IPS DF 6.9 (cell line): Measurements from ENCODE around the gene KHDRBS2.

ENCODE experiments used
- DNase-seq: peaks from one replicate; pipeline ENCODE4 v3.0.0-alpha.2; 2013; ENCODE audit warnings: low read depth, low spot score
- H3K27ac ChIP-seq: one replicate; pipeline ENCODE4 v1.5.1; 2013; ENCODE audit warnings: low read length, control low read depth
- H3K27me3 ChIP-seq: 2 replicates; pipeline ENCODE4 v1.6.1; 2013; ENCODE audit warnings: mild to moderate bottlenecking, low read length; ENCODE audit not compliant: control insufficient read depth, insufficient read depth
- H3K36me3 ChIP-seq: 2 replicates; pipeline ENCODE4 v1.6.1; 2013; ENCODE audit warnings: low read length; ENCODE audit not compliant: control insufficient read depth, insufficient read depth
- H3K4me1 ChIP-seq: 2 replicates; pipeline ENCODE4 v1.6.1; 2013; ENCODE audit warnings: low read length; ENCODE audit not compliant: control insufficient read depth, insufficient read depth
- H3K4me3 ChIP-seq: 2 replicates; pipeline ENCODE4 v1.5.1; 2013; ENCODE audit warnings: mild to moderate bottlenecking, low read length
- H3K9me3 ChIP-seq: 2 replicates; pipeline ENCODE4 v1.6.1; 2013; ENCODE audit warnings: low read length, inconsistent platforms; ENCODE audit not compliant: control insufficient read depth, insufficient read depth
- WGBS: extraction: QIAGEN DNeasy Blood & Tissue Kit; methylation state at CpG from one replicate; pipeline ENCODE4 v1.1.7; 2013; ENCODE audit warnings: mixed read lengths, missing lambda C conversion rate; ENCODE audit not compliant: insufficient read length, insufficient coverage; 5-methylcytosine and 5-hydroxymethylcytosine counted together

KHDRBS2 gene

DNA sequence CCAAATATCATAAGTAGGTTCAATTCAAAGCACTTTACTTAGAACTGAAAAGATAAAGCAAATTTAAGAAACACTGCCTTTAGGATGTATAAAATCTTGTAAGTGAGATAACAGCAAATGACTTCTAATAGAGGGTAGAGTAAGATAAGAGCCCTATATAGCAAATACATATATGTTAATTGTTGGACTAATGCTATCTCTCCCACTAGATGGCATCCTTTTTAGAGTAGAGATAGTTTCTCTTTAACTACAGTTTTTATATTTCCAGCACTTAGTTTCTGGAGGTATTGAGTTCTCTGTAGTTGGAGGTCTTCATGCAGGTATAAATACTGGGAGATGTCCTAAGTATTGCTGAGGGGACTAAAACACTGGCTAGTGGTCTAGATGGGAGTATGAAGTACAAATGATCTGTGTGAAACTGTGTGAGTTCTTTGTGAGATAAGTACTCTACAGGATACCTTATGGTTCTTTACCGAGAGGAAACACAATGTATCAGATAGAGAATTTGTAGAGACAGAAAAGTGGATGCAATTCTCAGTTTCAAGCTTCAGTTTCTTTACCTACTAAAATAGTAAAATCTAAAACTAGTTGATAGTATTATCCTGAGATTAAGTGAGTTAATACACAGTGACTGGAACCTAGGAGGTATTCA is 399.3 kb downstream of the KHDRBS2 start:
- DNase-seq, result no peak

GRCh38 chr6:61869632-61870400 is 416.2 kb downstream of the KHDRBS2 start:
- no peaks in the 10 kb centered on the region for H3K9me3 ChIP-seq
- H3K4me1 ChIP-seq, result no peaks in the 10 kb centered on the region
- no CpG with 5 or more reads among the region's 15 CpGs for WGBS
- H3K27ac ChIP-seq, result no peak overlapping the region
- no peak for DNase-seq
- H3K36me3 ChIP-seq, result no peaks in the 10 kb centered on the region
- no peak overlapping the region for H3K4me3 ChIP-seq
- no peaks in the 10 kb centered on the region for H3K27me3 ChIP-seq

More for the DNA sequence above, 399.3 kb downstream of the KHDRBS2 start:
- no CpG with 5 or more reads among the region's 1 CpG for WGBS
- Histone ChIP-seq H3K9me3 (no peaks in the 10 kb centered on the region), H3K36me3 (no peaks in the 10 kb centered on the region), H3K27me3 (no peaks in the 10 kb centered on the region), H3K27ac (no peak overlapping the region), H3K4me3 (no peak overlapping the region), H3K4me1 (no peaks in the 10 kb centered on the region; the same call in 1 of the 2 replicates)

- Histone ChIP-seq H3K36me3 (no peaks in the 10 kb centered on the region), H3K4me3 (no peak overlapping the region), H3K27ac (no peak overlapping the region), H3K9me3 (no peaks in the 10 kb centered on the region), H3K4me1 (no peaks in the 10 kb centered on the region), H3K27me3 (no peaks in the 10 kb centered on the region)
- no peak for DNase-seq
- WGBS, result no CpG with 5 or more reads among the region's 8 CpGs
Measured at GRCh38 chr6:61868507-61869080, 417.4 kb downstream of the KHDRBS2 start.

GRCh38 chr6:61867635-61868034 is 418.4 kb downstream of the KHDRBS2 start:
- H3K27me3 ChIP-seq, result no peaks in the 10 kb centered on the region
- no peaks in the 10 kb centered on the region for H3K9me3 ChIP-seq
- H3K4me3 ChIP-seq, result no peak overlapping the region
- no peaks in the 10 kb centered on the region for H3K4me1 ChIP-seq
- DNase-seq, result no peak
- no peaks in the 10 kb centered on the region for H3K36me3 ChIP-seq
- WGBS, result no CpG with 5 or more reads among the region's 4 CpGs
- H3K27ac ChIP-seq, result no peak overlapping the region

GRCh38 chr6:61857541-61857940 is 428.5 kb downstream of the KHDRBS2 start:
- no peaks in the 10 kb centered on the region for H3K27me3 ChIP-seq
- no peak overlapping the region for H3K4me3 ChIP-seq
- H3K36me3 ChIP-seq, result no peaks in the 10 kb centered on the region
- no peaks in the 10 kb centered on the region for H3K4me1 ChIP-seq
- H3K27ac ChIP-seq, result no peak overlapping the region
- no CpG with 5 or more reads among the region's 3 CpGs for WGBS
- no peak for DNase-seq
- no peaks in the 10 kb centered on the region for H3K9me3 ChIP-seq

DNA sequence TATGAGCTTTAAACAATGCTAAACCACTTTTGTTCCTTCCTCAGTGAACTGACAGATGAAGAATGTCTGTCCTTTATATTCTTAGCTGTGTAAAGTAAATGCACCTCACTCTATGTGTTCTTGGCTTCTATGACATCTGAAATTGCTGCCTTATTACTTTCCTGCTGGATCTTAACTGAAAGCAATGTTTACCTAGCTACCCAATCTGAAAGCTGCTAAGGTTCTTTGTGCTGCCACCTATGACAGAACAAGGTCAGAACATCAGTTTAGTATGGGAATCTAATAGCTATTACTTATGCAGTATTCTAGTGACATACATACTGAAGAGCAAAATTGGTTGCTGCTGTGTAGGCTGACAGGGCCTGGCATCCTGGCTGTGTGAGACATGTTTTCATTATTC is 444.1 kb downstream of the KHDRBS2 start:
- Histone ChIP-seq H3K4me3 (no peak overlapping the region), H3K36me3 (no peaks in the 10 kb centered on the region), H3K9me3 (no peaks in the 10 kb centered on the region), H3K27ac (no peak overlapping the region), H3K4me1 (no peaks in the 10 kb centered on the region), H3K27me3 (no peaks in the 10 kb centered on the region)
- DNase-seq, result no peak

GRCh38 chr6:61835237-61835636 is 450.8 kb downstream of the KHDRBS2 start:
- Histone ChIP-seq H3K36me3 (no peaks in the 10 kb centered on the region), H3K27ac (no peak overlapping the region), H3K27me3 (no peaks in the 10 kb centered on the region), H3K4me3 (no peak overlapping the region), H3K9me3 (no peaks in the 10 kb centered on the region), H3K4me1 (no peaks in the 10 kb centered on the region)
- DNase-seq, result no peak
- no CpG with 5 or more reads among the region's 2 CpGs for WGBS

GRCh38 chr6:61833176-61833755 is 452.8 kb downstream of the KHDRBS2 start:
- no peak overlapping the region for H3K27ac ChIP-seq
- DNase-seq, result no peak
- H3K9me3 ChIP-seq, result no peaks in the 10 kb centered on the region
- no peak overlapping the region for H3K4me3 ChIP-seq
- no peaks in the 10 kb centered on the region for H3K27me3 ChIP-seq
- no CpG with 5 or more reads among the region's 2 CpGs for WGBS
- no peaks in the 10 kb centered on the region for H3K4me1 ChIP-seq
- no peaks in the 10 kb centered on the region for H3K36me3 ChIP-seq

- Histone ChIP-seq H3K36me3 (no peaks in the 10 kb centered on the region), H3K4me3 (no peak overlapping the region), H3K27ac (no peak overlapping the region), H3K4me1 (no peaks in the 10 kb centered on the region), H3K9me3 (no peaks in the 10 kb centered on the region), H3K27me3 (no peaks in the 10 kb centered on the region)
- no CpG with 5 or more reads among the region's 2 CpGs for WGBS
- DNase-seq, result no peak
Measured at GRCh38 chr6:61817716-61818115, 468.3 kb downstream of the KHDRBS2 start.

DNA sequence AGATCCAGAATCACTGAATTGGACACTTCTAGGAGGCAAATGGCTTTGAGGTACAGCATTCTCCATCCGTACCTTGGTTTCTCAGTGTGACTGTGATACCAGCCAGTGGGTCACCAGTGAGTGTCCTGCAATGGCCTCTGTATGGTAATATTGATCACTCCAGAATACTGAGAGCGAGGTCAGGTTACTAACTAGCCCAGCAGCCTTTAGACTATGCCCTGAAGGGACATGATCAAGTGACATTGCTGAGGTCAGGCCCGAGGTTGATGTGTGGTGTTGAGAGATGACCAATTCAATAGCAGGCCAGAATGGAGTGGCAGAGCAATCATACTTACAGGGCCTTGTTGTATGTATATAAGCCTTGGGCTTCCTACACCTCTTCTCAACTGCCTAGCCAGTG is 476.0 kb downstream of the KHDRBS2 start:
- Histone ChIP-seq H3K27me3 (no peaks in the 10 kb centered on the region), H3K4me1 (no peaks in the 10 kb centered on the region), H3K36me3 (no peaks in the 10 kb centered on the region), H3K4me3 (no peak overlapping the region), H3K9me3 (no peaks in the 10 kb centered on the region), H3K27ac (no peak overlapping the region)
- no peak for DNase-seq
- WGBS, result no CpG with 5 or more reads among the region's 3 CpGs
